GM18511 (cell line): Measurements from ENCODE around the gene HS3ST6.
"Not testable (repeated sequence)": the region's sequence is repeated elsewhere in the genome, so short reads cannot be mapped to it uniquely, and the experiment has no call there.

Experiments used
- ATAC-seq: cut with Tn5 transposase; IDR thresholded peaks from one replicate; pipeline ENCODE4 v1.9.1; 2021; ENCODE audit warnings: mild to moderate bottlenecking, moderate library complexity; ENCODE audit not compliant: unreplicated experiment

The HS3ST6 gene

GRCh38 chr16:1918351-1919326 lies at the start of gene HS3ST6:
TSS of gene HS3ST6 (minus strand) at chr16:1918415. CDS start at chr16:1918323, 92 bp downstream.
- ATAC-seq: no peak

DNA sequence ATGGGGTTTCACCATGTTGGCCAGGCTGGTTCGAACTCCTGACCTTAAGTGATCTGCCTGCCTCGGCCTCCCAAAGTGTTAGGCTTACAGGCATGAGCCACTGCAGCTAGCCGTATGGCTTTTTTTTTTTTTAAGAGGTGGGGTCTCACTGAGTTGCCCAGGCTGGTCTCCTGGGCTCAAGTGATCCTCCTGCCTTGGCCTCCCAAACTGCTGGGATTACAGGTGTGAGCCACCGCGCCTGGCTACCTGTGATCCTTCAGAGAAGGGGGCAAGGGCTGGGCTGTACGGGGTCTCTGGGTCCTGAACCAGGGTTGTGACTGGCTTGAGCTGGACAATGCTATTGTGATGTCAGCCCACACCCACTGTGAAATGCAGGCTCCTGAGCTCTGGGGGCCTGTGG lies 48.2 kb upstream of the HS3ST6 start, which contains the start of gene RNF151:
TSS of gene RNF151 (plus strand) at position 397 of the 400 bp plus-strand sequence. CDS start 26 bp downstream, outside the sequence.
- no peak for ATAC-seq

DNA sequence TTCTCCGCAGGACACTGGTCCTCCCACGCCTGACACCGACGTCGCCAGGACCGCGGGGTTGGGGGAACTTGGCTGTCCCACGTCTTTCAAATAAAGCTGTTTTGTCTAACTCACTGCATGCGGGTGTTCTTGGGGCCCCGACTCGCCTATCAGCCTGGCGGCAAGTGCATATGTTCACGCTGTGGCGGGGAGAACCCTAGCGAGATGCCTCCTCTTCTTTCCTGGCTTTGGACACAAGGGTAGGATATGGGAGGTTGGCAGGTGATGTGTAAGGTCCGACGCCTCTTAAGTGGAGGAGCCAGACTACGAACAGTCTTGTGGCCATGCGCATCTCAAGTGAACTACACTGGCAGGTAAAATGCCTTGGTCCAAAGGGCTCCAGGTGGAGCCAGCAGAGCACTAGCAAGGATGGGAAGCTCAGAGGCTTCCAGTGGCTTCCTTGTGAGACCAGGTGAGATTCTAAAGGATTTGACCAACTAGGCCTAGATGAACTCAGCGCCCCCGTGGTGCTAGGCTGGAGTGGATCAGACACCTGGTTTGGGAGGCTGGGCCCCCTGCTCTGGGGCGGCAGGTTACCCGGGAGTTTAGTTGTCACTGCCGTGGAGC lies 47.3 kb upstream of the HS3ST6 start:
- no peak for ATAC-seq

- ATAC-seq: peak; percentile 80
Measured at GRCh38 chr16:1964506-1965395, 46.5 kb upstream of the HS3ST6 start, which contains the start of gene RPS2. TSS of gene RPS2 (minus strand) at chr16:1964826. CDS start at chr16:1964625, 201 bp downstream.

DNA sequence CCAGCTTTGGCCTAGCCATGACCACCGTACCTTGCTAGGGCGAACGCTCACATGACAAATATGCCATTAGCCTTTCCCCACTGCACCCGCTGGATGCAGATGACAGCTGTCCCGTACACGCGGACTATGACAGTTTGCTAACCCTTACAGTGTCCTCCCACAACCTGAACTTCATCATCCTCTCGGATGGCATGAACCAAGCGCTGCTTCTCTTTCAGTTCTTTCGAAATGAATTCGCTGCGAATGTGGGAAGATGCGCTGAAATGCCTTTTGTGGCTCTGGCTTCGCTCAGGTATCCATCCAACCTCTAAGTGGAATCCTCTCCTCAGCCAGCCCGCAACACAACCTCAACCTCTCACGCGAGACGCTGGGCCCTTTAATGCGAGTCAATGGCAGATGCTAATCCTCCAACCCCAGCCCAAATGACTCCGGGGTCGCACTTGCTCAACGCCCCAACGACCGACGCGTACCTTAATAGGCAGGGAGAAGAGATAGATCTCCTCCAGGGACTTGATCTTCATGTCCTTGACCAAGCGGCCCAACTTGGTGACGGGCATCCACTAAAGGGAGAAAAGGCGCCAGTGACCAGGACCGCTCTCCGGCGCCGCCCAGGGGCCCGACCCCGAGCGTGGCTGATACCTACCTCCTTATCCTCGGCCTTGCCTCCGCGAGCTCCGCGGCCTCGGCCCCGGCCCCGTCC lies 45.7 kb upstream of the HS3ST6 start:
- peak; percentile 15 for ATAC-seq

DNA sequence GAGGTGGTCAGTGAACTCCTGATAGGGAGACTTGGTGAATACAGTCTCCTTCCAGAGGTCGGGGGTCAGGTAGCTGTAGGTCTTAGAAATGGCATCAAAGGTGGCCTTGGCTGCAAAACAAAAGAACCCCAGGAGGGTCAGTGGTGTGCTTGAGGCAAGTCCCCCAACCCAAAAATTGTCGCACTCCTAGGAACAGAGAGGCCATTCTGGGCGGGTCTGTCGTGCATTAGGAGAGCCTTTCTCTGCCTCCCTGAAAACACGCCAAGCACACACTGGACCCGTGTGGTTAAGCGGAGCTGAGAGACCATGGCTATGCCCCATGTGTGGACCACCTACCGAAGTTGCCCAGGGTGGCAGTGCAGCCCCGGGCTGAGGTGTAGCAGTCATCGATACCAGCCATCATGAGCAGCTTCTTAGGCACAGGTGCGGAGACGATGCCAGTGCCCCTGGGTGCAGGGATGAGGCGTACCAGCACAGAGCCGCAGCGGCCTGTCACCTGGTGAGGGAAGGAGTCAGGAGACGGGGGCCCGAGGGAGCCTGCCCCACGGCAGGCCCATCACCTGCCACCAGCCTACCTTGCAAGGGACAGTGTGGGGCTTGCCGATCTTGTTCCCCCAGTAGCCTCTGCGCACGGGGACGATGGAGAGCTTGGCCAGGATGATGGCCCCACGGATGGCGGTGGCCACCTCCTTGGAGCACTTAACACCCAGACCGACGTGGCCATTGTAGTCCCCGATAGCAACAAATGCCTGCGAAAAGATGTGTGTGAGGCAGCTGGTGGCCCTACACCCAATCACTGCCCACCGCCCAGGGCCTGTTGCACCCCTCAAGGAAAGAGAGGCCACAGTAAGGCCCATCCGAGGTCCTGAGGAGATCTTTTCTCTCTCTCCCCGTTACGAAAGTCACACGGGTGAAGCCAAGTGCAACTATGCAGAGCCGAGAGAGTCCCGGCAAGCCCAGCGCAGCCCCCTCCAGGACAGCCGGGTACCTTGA lies 44.2 kb upstream of the HS3ST6 start:
- not testable (repeated sequence) for ATAC-seq

- no peak for ATAC-seq
Measured at GRCh38 chr16:1961651-1962067, 43.4 kb upstream of the HS3ST6 start.

- ATAC-seq: no peak
Measured at GRCh38 chr16:1960665-1961630, 42.7 kb upstream of the HS3ST6 start.

DNA sequence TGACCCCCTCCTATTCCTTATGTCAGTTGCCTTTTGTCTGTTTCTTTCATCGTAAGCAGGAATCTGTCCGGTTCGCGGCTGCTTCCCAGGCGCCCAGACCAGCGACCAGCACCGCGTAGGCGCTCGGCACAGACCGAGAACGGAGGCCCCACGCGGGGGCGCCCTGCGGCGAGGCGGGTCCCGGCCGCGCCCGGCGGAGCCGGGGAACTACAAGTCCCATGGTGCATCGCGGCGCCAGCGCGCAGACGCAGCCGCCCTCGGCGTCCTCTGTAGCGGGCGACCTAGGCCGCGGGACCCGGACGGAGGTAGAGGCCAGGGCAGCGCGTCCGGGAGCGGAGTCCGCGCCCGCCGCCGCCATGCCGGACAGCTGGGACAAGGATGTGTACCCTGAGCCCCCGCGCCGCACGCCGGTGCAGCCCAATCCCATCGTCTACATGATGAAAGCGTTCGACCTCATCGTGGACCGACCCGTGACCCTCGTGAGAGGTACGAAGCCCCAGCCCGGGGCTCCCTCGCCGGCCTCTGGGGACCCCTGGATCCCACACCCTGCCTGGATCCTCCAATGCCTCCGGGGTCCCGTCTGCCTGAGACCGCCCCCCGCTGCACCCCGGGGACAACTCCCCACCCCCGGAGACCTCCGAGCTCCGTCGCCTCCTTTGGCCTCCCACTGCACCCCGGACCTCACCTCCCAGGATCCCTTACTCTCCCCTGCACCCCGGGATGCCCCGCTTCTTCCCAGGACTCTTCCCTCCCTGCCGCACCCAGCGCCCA lies 41.2 kb upstream of the HS3ST6 start, which contains the start of gene NDUFB10:
TSS of gene NDUFB10 (plus strand) at position 270 of the 771 bp plus-strand sequence. CDS start at position 357, 87 bp downstream.
- ATAC-seq: peak; percentile 75

GRCh38 chr16:1958715-1959268 lies 40.6 kb upstream of the HS3ST6 start:
- no peak for ATAC-seq

- ATAC-seq: not testable (repeated sequence)
Measured at GRCh38 chr16:1958143-1958491, 39.9 kb upstream of the HS3ST6 start.

GRCh38 chr16:1957434-1958142 lies 39.4 kb upstream of the HS3ST6 start:
- not testable (repeated sequence) for ATAC-seq

DNA sequence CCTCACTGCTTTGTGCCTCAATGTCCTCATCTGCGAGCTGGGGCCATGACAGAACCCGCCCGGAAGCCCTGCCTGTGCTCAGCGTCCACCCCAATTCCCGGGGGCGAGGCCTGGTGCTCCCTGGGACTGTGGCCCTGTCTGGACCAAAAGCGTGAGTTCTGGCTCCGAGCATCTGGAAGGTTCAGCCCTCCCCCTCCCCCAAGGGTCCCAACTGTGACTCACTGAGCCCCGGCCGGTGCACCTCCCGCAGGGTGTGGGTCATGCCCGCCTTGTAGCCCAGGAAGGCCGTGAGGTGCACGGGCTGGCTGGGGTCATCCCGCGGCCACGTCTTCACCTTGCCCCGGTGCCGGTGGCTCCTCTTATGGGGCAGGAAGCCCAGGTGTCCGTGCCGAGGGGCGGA lies 35.5 kb upstream of the HS3ST6 start:
- ATAC-seq: no peak

DNA sequence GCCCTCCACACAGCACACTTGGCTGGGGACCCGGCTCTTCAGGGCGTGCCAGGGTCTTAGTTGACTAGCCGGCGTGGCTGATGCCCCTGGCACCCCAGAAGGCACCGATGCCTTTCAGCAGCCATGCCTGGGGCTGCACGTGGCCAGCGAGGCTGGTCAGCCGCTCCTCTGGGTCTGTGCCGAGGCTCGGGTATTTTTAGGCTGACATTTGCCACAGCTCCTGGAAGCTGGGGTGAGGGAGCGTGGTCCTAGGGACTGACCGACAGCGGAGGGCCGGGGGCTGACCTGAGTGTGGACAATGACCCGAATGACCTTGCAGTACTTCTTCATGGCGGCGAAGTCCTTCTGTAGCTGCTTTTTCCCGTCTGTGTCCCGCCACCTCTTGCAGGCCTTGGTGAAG lies 32.3 kb upstream of the HS3ST6 start:
- ATAC-seq: no peak

GRCh38 chr16:1950047-1950446 lies 31.8 kb upstream of the HS3ST6 start:
- ATAC-seq: no peak

DNA sequence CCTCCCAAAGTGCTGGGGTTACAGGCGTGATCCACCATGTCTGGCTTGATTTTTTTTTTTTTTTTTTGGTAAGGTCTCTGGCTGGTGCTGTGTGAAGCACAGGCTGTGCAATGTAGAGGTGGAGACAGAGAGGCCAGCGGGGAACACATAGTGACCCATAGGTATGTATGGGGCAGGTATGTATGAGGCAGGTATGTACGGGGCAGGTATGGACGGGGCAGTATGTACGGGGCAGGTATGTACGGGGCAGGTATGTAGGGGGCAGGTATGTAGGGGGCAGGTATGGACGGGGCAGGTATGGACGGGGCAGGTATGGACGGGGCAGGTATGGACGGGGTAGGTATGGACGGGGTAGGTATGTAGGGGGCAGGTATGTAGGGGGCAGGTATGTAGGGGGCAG lies 31.3 kb upstream of the HS3ST6 start:
- no peak for ATAC-seq
